ENCODE results near the gene CERKL.

Gene CERKL

DNA sequence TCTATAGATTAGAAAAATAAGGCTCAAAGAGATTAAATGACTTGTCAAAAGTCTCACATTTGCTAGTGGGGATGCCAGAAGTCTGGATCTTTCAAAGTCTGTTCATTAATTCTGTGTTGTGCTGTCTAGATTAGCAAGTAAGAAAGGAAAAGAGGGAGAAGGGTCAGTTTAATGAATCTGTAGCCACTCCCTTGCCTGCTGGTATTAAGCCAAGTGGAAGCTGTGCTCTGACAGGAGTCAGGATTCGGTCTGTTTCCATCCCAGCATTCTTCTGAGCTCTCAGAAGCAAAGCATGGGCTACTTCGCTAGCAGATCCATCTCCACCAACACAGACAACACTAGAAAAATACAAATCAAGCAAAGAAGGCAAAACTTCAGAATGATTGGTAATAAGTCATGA, 98.5 kb downstream of the CERKL start:
- no peaks in the 10 kb centered on the region for H3K27me3 ChIP-seq (ENCODE audit: insufficient read depth, low read length, poor library complexity, severe bottlenecking)
- H3K36me3 ChIP-seq (ENCODE audit: insufficient read depth, low read length): no peaks in the 10 kb centered on the region
- no peak overlapping the region for H3K4me3 ChIP-seq (ENCODE audit: low read length, poor library complexity, severe bottlenecking)
- H3K9me3 ChIP-seq (ENCODE audit: insufficient read depth, low read depth, low read length): no peaks in the 10 kb centered on the region
- H3K4me2 ChIP-seq (ENCODE audit: low read depth, low read length, poor library complexity, severe bottlenecking): no peak overlapping the region
- no peak overlapping the region for H3K9ac ChIP-seq (ENCODE audit: low read depth, low read length, poor library complexity, severe bottlenecking)
- no peaks in the 10 kb centered on the region for H3K79me2 ChIP-seq (ENCODE audit: insufficient read depth, low read length)
- H3K9me2 ChIP-seq (replicated peaks; ENCODE audit: low read depth, low read length): no peaks in the 10 kb centered on the region
- H3F3A ChIP-seq (ENCODE audit: low read depth): no peaks in the 10 kb centered on the region
- H3K4me1 ChIP-seq (ENCODE audit: insufficient read depth, low read length, poor library complexity, severe bottlenecking): no peaks in the 10 kb centered on the region
- TF ChIP-seq EZH2phosphoT487 (IDR thresholded peaks at IDR 0.05; ENCODE audit: borderline replicate concordance): no peak
- TF ChIP-seq, protein P1, sequence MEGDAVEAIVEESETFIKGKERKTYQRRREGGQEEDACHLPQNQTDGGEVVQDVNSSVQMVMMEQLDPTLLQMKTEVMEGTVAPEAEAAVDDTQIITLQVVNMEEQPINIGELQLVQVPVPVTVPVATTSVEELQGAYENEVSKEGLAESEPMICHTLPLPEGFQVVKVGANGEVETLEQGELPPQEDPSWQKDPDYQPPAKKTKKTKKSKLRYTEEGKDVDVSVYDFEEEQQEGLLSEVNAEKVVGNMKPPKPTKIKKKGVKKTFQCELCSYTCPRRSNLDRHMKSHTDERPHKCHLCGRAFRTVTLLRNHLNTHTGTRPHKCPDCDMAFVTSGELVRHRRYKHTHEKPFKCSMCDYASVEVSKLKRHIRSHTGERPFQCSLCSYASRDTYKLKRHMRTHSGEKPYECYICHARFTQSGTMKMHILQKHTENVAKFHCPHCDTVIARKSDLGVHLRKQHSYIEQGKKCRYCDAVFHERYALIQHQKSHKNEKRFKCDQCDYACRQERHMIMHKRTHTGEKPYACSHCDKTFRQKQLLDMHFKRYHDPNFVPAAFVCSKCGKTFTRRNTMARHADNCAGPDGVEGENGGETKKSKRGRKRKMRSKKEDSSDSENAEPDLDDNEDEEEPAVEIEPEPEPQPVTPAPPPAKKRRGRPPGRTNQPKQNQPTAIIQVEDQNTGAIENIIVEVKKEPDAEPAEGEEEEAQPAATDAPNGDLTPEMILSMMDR (conservative IDR thresholded peaks at IDR 0.05; ENCODE audit: low read length): no peak
- H2AFZ ChIP-seq (ENCODE audit: low read length): no peak overlapping the region
- no peaks in the 10 kb centered on the region for H4K20me1 ChIP-seq (ENCODE audit: insufficient read depth, low read length, poor library complexity, severe bottlenecking)

DNA sequence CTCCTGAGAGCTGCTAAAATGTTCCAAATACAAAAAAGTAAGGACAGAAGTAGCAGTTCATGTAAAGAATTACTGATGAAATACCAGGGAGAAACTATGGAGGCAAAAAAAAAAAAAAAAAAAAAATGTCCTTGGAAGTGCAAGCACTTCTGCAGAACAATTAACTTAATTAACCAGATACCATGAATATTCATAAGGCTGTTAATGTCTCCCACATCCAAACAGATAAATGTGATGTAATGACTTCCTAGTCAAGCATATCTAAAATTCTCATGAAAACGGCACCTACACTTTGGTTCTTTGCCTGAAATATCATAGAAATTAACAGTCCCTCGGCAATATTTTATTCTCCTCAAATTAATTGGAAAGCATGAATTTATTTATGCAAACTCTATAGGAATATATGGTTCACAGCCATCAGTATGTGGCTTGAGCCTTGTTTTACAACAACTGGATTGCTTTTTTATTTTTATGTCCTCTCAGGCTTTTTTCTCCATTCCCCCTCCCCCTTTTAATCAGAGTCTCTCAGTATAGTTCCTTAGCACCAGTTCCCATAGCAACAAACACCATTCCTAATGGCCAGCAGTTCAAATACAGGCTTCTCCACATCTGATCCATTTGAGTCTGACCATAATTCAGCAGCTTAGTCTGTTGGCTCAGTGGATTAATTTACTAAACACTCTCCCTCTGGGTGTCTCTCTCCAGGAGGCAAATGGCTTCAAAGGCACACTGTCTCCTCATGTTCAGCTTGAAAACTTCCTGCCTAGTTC, 102.7 kb downstream of the CERKL start:
- Histone ChIP-seq H3K4me1 (ENCODE audit: insufficient read depth, low read length, poor library complexity, severe bottlenecking) (no peaks in the 10 kb centered on the region), H3K27me3 (ENCODE audit: insufficient read depth, low read length, poor library complexity, severe bottlenecking) (no peaks in the 10 kb centered on the region), H3K79me2 (ENCODE audit: insufficient read depth, low read length) (no peaks in the 10 kb centered on the region), H3K4me3 (ENCODE audit: low read length, poor library complexity, severe bottlenecking) (no peak overlapping the region), H3K4me2 (ENCODE audit: low read depth, low read length, poor library complexity, severe bottlenecking) (no peak overlapping the region), H3K9me3 (ENCODE audit: insufficient read depth, low read depth, low read length) (no peaks in the 10 kb centered on the region), H4K20me1 (ENCODE audit: insufficient read depth, low read length, poor library complexity, severe bottlenecking) (no peaks in the 10 kb centered on the region), H3K9me2 (replicated peaks; ENCODE audit: low read depth, low read length) (no peaks in the 10 kb centered on the region), H3K9ac (ENCODE audit: low read depth, low read length, poor library complexity, severe bottlenecking) (no peak overlapping the region), H3K36me3 (ENCODE audit: insufficient read depth, low read length) (no peaks in the 10 kb centered on the region), H2AFZ (ENCODE audit: low read length) (no peak overlapping the region), H3F3A (ENCODE audit: low read depth) (no peaks in the 10 kb centered on the region)
- TF ChIP-seq, protein P1 (conservative IDR thresholded peaks at IDR 0.05; ENCODE audit: low read length): no peak
- no peak for TF ChIP-seq EZH2phosphoT487 (IDR thresholded peaks at IDR 0.05; ENCODE audit: borderline replicate concordance)

DNA sequence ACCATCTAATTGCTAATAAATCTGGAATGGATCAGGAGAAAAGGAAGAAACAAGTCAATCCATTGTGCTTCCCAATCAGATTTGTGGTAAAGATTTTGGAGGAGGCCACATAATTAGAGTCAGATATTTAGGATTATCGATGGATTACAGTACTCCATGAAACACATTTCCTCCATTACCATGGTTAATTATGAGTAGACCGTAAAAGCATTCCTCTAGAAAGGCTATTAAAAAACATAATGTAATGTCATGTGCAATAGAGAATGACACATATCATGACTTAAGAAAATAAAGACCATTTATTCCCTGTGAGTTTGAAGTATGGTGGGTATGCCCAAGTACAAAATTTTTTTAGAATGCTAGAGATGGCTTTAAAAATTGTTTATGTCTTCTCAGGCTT, 103.7 kb downstream of the CERKL start:
- H2AFZ ChIP-seq (ENCODE audit: low read length): no peak overlapping the region
- no peaks in the 10 kb centered on the region for H3K79me2 ChIP-seq (ENCODE audit: insufficient read depth, low read length)
- no peaks in the 10 kb centered on the region for H3K36me3 ChIP-seq (ENCODE audit: insufficient read depth, low read length)
- H3K9ac ChIP-seq (ENCODE audit: low read depth, low read length, poor library complexity, severe bottlenecking): no peak overlapping the region
- no peaks in the 10 kb centered on the region for H3K27me3 ChIP-seq (ENCODE audit: insufficient read depth, low read length, poor library complexity, severe bottlenecking)
- H3K9me3 ChIP-seq (ENCODE audit: insufficient read depth, low read depth, low read length): no peaks in the 10 kb centered on the region
- H3K4me3 ChIP-seq (ENCODE audit: low read length, poor library complexity, severe bottlenecking): no peak overlapping the region
- H3K9me2 ChIP-seq (replicated peaks; ENCODE audit: low read depth, low read length): no peaks in the 10 kb centered on the region
- TF ChIP-seq, protein P1 (conservative IDR thresholded peaks at IDR 0.05; ENCODE audit: low read length): no peak
- no peak for TF ChIP-seq EZH2phosphoT487 (IDR thresholded peaks at IDR 0.05; ENCODE audit: borderline replicate concordance)
- no peaks in the 10 kb centered on the region for H4K20me1 ChIP-seq (ENCODE audit: insufficient read depth, low read length, poor library complexity, severe bottlenecking)
- no peaks in the 10 kb centered on the region for H3F3A ChIP-seq (ENCODE audit: low read depth)
- no peak overlapping the region for H3K4me2 ChIP-seq (ENCODE audit: low read depth, low read length, poor library complexity, severe bottlenecking)
- H3K4me1 ChIP-seq (ENCODE audit: insufficient read depth, low read length, poor library complexity, severe bottlenecking): no peaks in the 10 kb centered on the region

All from Loucy (cell line).